Smooth muscle cell (in vitro differentiated cells): Measurements from ENCODE around the gene TEX35. TPM values are rescaled to one million over a fixed set of nuclear protein-coding genes. Genes with fewer than 3 reads are reported as not detected.

Experiments used
- DNase-seq: peaks from one replicate; lab custom pipeline; 2025; ENCODE audit not compliant: unreplicated experiment; lab: John Stamatoyannopoulos, UW
- H2AFZ ChIP-seq: fragments of 200-600 bp; sonication (generic); 2 replicates; pipeline ENCODE4 v1.6.0; 2016; ENCODE audit warnings: antibody characterized with exemption, low read depth, mild to moderate bottlenecking
- H3F3A ChIP-seq: fragments of 200-600 bp; sonication (generic); 2 replicates; pipeline ENCODE4 v1.6.0; 2017; ENCODE audit warnings: antibody characterized with exemption, low read depth
- H3K27ac ChIP-seq: fragments of 200-600 bp; sonication (generic); 2 replicates; pipeline ENCODE4 v1.5.1; 2016; ENCODE audit warnings: low read depth, mild to moderate bottlenecking
- H3K27me3 ChIP-seq: fragments of 200-600 bp; sonication (generic); 2 replicates; pipeline ENCODE4 v1.6.1; 2016; ENCODE audit warnings: low read depth, mild to moderate bottlenecking
- H3K36me3 ChIP-seq: fragments of 200-600 bp; sonication (generic); 2 replicates; pipeline ENCODE4 v1.5.1; 2016; ENCODE audit warnings: low read depth
- H3K4me1 ChIP-seq: fragments of 200-600 bp; sonication (generic); 2 replicates; pipeline ENCODE4 v1.5.1; 2016; ENCODE audit warnings: low read depth
- H3K4me2 ChIP-seq: fragments of 200-600 bp; sonication (generic); 2 replicates; pipeline ENCODE4 v1.6.0; 2016; ENCODE audit warnings: mild to moderate bottlenecking
- H3K4me3 ChIP-seq: fragments of 200-600 bp; sonication (generic); 2 replicates; pipeline ENCODE4 v1.5.1; 2016; ENCODE audit warnings: mild to moderate bottlenecking
- H3K79me2 ChIP-seq: fragments of 200-600 bp; sonication (generic); 2 replicates; pipeline ENCODE4 v1.6.0; 2016; ENCODE audit warnings: low read depth, mild to moderate bottlenecking
- H3K9ac ChIP-seq: fragments of 200-600 bp; sonication (generic); 2 replicates; pipeline ENCODE4 v1.6.0; 2016; ENCODE audit warnings: low read depth
- H3K9me3 ChIP-seq: fragments of 200-600 bp; sonication (generic); replicated peaks from 2 replicates; pipeline ENCODE4 v1.5.1; 2016; ENCODE audit warnings: low read depth
- H4K20me1 ChIP-seq: fragments of 200-600 bp; sonication (generic); 2 replicates; pipeline ENCODE4 v1.6.0; 2016; ENCODE audit warnings: low read depth
- WGBS: methylation state at CpG from one replicate; pipeline ENCODE4 v1.1.7; 2016; ENCODE audit warnings: low lambda C conversion rate; 5-methylcytosine and 5-hydroxymethylcytosine counted together
- polyA plus RNA-seq: library from polyadenylated mRNA; unstranded; fragments of >200 nt; fragmentation: Nextera tagmentation; extraction: Ambion mirVana; gene quantifications from 2 replicates; pipeline ENCODE4 v1.2.1, GENCODE V29; 2016
- total RNA-seq: library from RNA; depleted of rRNA; stranded (reverse); fragments of >200 nt; gene quantifications from 2 replicates; pipeline ENCODE4 v1.2.3, GENCODE V29; 2014
- TF ChIP-seq, protein P1 (sequence below): fragments of 200-600 bp; sonication (generic); IDR thresholded peaks from 2 replicates; pipeline ENCODE4 v1.5.1; 2017; ENCODE audit warnings: borderline replicate concordance, mild to moderate bottlenecking, antibody characterized with exemption; ENCODE audit not compliant: insufficient read depth, poor library complexity, severe bottlenecking

The TEX35 gene
- total and polyA plus RNA-seq, 2 experiments from 2014 or later, result not detected

DNA sequence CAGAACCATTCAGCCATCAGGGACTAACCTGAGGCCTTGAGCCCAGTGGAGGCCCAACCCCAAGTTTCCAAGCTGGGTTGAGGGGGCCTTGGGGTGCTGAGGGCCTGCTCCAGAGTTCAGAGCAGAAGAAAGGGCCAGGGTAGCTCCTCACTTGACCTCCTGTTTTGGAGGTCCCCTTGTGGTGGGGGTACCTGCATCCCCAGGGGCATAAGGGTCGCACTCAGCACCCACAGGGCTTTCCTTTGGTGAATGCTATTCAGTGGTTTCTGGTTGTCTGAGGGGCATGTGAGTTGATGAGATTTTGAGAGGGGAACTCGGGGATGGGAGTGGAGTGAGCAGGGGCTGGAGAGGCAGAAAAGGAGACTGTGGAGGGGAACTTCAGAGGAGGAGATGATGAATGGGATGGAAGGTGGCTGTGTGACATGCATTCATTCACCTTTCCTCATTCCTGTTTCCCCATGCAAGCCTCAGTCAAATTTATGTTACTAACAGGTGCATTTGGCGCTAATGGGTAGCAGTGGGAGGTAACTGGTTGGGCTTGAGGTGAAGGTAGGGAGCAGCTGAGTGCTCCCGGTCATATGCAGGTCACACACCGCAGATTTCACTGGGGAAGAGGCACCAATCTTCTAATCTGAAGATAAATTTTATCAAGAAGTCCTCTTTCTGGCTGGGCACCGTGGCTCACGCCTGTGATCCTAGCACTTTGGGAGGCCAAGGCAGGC lies 50.4 kb downstream of the TEX35 start:
- Histone ChIP-seq H2AFZ (no peak overlapping the region), H3K4me3 (no peak overlapping the region), H3F3A (no peaks in the 10 kb centered on the region), H3K36me3 (no peaks in the 10 kb centered on the region), H3K9ac (no peak overlapping the region), H3K79me2 (no peaks in the 10 kb centered on the region), H3K27me3 (no peaks in the 10 kb centered on the region), H3K27ac (no peak overlapping the region), H4K20me1 (no peaks in the 10 kb centered on the region), H3K4me1 (no peaks in the 10 kb centered on the region), H3K4me2 (no peak overlapping the region), H3K9me3 (peaks cover 3% of the 10 kb centered on the region)
- WGBS, result 93% methylated on average over 7 of the region's 7 CpGs
- TF ChIP-seq, protein P1, sequence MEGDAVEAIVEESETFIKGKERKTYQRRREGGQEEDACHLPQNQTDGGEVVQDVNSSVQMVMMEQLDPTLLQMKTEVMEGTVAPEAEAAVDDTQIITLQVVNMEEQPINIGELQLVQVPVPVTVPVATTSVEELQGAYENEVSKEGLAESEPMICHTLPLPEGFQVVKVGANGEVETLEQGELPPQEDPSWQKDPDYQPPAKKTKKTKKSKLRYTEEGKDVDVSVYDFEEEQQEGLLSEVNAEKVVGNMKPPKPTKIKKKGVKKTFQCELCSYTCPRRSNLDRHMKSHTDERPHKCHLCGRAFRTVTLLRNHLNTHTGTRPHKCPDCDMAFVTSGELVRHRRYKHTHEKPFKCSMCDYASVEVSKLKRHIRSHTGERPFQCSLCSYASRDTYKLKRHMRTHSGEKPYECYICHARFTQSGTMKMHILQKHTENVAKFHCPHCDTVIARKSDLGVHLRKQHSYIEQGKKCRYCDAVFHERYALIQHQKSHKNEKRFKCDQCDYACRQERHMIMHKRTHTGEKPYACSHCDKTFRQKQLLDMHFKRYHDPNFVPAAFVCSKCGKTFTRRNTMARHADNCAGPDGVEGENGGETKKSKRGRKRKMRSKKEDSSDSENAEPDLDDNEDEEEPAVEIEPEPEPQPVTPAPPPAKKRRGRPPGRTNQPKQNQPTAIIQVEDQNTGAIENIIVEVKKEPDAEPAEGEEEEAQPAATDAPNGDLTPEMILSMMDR, result no peak
- DNase-seq, result no peak

DNA sequence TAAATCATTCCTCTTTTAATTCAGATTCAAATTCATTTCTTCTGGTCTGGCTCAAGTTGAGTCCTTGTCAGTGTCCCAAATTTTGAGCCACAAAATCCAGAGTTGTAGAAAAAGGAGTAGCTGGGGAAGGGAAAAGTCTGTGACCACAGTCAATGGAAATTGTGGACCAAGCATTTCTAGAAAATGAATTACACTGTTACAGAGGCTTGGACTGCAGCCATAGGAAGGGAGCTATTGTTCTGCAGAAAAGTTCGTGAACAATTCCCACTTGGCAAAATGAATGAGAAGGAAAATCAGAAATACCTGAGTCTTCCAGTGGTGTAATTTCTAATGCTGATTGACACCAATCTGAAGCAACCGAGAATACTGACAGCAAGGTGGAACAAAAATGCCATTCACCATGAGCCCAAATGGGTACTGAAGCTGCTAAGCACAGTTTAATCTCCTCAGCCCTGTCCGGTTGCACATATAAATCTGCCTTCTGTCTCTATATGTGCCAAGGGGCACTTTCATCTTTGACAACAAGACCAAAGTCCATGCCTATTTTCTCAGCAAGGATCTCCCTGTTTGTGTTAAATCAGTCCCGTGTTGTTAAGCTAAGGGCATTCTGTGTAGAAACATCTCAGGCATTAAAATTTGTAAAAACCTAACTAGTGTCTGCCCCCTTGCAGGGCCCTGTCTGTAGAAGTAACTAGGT lies 51.3 kb downstream of the TEX35 start:
- Histone ChIP-seq H2AFZ (no peak overlapping the region), H3K36me3 (no peaks in the 10 kb centered on the region), H4K20me1 (no peaks in the 10 kb centered on the region), H3K27me3 (no peaks in the 10 kb centered on the region), H3K4me1 (no peaks in the 10 kb centered on the region), H3K4me2 (no peak overlapping the region), H3K79me2 (no peaks in the 10 kb centered on the region), H3K9ac (no peak overlapping the region), H3K9me3 (peaks cover 3% of the 10 kb centered on the region), H3K27ac (no peak overlapping the region), H3F3A (no peaks in the 10 kb centered on the region), H3K4me3 (no peak overlapping the region)
- TF ChIP-seq, protein P1, result no peak
- no peak for DNase-seq
- WGBS, result 93% methylated on average over 4 of the region's 4 CpGs

DNA sequence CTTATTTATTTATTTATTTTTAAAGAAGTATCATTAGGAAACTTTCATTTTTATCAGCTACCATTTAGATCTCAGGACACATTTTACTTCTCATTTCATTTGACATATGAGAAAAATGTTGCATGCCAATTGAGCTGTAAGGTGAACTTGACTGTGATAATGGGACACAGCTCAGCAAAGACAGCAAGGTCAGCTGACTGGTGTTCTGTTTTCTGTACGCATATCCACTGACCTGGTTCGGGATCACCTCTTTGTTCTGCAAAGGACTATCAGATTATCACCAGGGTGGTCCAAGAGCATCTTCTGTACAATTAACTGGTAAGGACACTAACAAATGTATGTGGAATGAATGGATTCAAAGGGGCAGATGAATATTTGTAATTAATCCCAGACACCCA lies 51.9 kb downstream of the TEX35 start:
- Histone ChIP-seq H3K27ac (no peak overlapping the region), H3K36me3 (no peaks in the 10 kb centered on the region), H3K79me2 (no peaks in the 10 kb centered on the region), H3K9me3 (peaks cover 3% of the 10 kb centered on the region), H3K4me2 (no peak overlapping the region), H2AFZ (no peak overlapping the region), H3K4me3 (no peak overlapping the region), H3K4me1 (no peaks in the 10 kb centered on the region), H3F3A (no peaks in the 10 kb centered on the region), H3K9ac (no peak overlapping the region), H3K27me3 (no peaks in the 10 kb centered on the region), H4K20me1 (no peaks in the 10 kb centered on the region)
- TF ChIP-seq, protein P1, result no peak
- 48% methylated on average over 2 of the region's 2 CpGs for WGBS
- no peak for DNase-seq
